Hypothalamus (tissue), 51 donors: ENCODE measurements around the gene BIRC5.

Experiments
- DNase-seq, 51 donors: peaks; one replicate each; lab custom pipeline; 2025; lab: John Stamatoyannopoulos, UW

Gene BIRC5

GRCh38 chr17:78268951-78269905 lies 55.2 kb downstream of the BIRC5 start:
- peak in 2 of 51 donors; percentile 6 to 23 for DNase-seq

GRCh38 chr17:78269955-78270381 lies 55.9 kb downstream of the BIRC5 start:
- peak in 1 of 51 donors; percentile 10 for DNase-seq

DNA sequence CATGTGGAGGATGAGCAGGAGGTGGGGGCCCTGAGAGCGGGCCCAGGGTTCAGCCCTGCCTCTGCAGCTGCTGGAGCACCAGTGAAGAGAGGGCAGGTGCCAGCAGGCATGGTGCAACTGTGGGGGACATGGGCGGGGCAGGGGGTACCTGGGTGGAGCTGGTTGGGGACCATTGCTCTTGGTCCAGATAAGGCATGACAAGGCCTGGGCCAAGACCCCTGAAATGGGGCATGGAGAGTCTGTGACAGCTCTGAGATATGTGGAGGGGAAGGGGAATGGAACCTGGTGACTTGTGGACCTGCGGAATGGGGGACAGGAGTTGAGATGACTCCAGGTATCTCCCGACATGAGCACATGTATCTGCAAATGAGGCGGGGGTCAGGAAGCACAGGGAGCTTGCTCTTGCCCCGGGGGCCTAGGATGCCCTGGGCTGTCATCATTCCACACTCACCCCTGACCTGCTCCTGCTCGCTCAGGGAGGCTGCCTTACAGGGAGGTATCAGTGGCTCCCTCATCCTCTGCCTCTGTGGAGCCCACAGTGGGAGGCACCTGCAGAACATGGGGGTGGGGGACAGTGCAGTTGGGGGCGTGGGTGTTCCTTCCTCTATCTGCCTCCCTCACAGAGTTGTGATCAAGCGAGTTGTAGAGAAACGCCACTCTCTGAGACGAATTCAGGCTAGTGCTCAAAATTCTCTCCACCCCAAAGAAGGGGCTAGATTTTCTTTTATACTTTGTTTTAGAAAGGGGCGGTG lies 57.5 kb downstream of the BIRC5 start:
- no peak for DNase-seq

- peak in 1 of 51 donors; percentile 30 for DNase-seq
Measured at GRCh38 chr17:78272181-78272913, 58.3 kb downstream of the BIRC5 start.

- no peak for DNase-seq
Measured at GRCh38 chr17:78272914-78273258, 58.8 kb downstream of the BIRC5 start.

GRCh38 chr17:78273813-78274212 lies 59.8 kb downstream of the BIRC5 start:
- no peak for DNase-seq
